SK-N-MC (cell line): Measurements from ENCODE around the gene AKAP6.

ENCODE experiments used
- DNase-seq: peaks from one replicate; pipeline ENCODE4 v3.0.0-alpha.2; 2011; ENCODE audit warnings: low read depth, low spot score
- H3K27ac ChIP-seq: fragments of 200-600 bp; sonication (generic); 2 replicates; pipeline ENCODE4 v1.5.1; 2016; ENCODE audit warnings: mixed run types
- H3K36me3 ChIP-seq: fragments of 200-600 bp; sonication (generic); 2 replicates; pipeline ENCODE4 v1.6.1; 2017; ENCODE audit warnings: antibody characterized with exemption, low read length, mixed read lengths; ENCODE audit not compliant: insufficient read depth
- H3K4me3 ChIP-seq: fragments of 200-600 bp; sonication (generic); 2 replicates; pipeline ENCODE4 v1.5.1; 2016
- H3K9ac ChIP-seq: fragments of 200-600 bp; sonication (generic); 2 replicates; pipeline ENCODE4 v1.8.0; 2017; ENCODE audit warnings: mixed run types, mixed read lengths; ENCODE audit not compliant: insufficient read length
- H3K9me3 ChIP-seq: fragments of 200-600 bp; sonication (generic); 2 replicates; pipeline ENCODE4 v1.6.1; 2017; ENCODE audit warnings: low read depth, mild to moderate bottlenecking, antibody characterized with exemption, low read length, moderate library complexity, mixed read lengths
- EZH2 ChIP-seq: fragments of 200-600 bp; sonication (generic); IDR thresholded peaks from one replicate; pipeline ENCODE4 v1.6.1; 2017; ENCODE audit warnings: antibody characterized with exemption
- FOXP2 ChIP-seq: optimal IDR thresholded peaks from 2 replicates; pipeline ENCODE3; 2011; ENCODE audit warnings: mild to moderate bottlenecking, moderate library complexity; ENCODE audit not compliant: insufficient read depth; ENCODE audit errors: extremely low read length, control extremely low read depth
- POLR2AphosphoS5 ChIP-seq: IDR thresholded peaks from 2 replicates; pipeline ENCODE4 v1.6.1; 2012; ENCODE audit warnings: mild to moderate bottlenecking, low read depth, low read length, borderline replicate concordance

Gene AKAP6

GRCh38 chr14:32434180-32434579 lies 105.1 kb downstream of the AKAP6 start:
- H3K9me3 ChIP-seq: no peaks in the 10 kb centered on the region
- H3K4me3 ChIP-seq: no peak overlapping the region
- no peak overlapping the region for H3K27ac ChIP-seq
- TF ChIP-seq POLR2AphosphoS5 (no peak), FOXP2 (no peak), EZH2 (no peak)
- DNase-seq: no peak
- no peak overlapping the region for H3K9ac ChIP-seq
- H3K36me3 ChIP-seq: no peaks in the 10 kb centered on the region

- no peak for DNase-seq
- Histone ChIP-seq H3K27ac (no peak overlapping the region), H3K9ac (no peak overlapping the region), H3K9me3 (no peaks in the 10 kb centered on the region), H3K36me3 (no peaks in the 10 kb centered on the region), H3K4me3 (no peak overlapping the region)
- no peak for TF ChIP-seq FOXP2
- TF ChIP-seq POLR2AphosphoS5: no peak
- TF ChIP-seq EZH2: no peak
These were observed 105.8 kb downstream of the AKAP6 start for GRCh38 chr14:32434880-32435279.

GRCh38 chr14:32435411-32435810 lies 106.3 kb downstream of the AKAP6 start:
- no peaks in the 10 kb centered on the region for H3K36me3 ChIP-seq
- H3K9ac ChIP-seq: no peak overlapping the region

GRCh38 chr14:32436993-32437392 lies 107.9 kb downstream of the AKAP6 start:
- H3K9me3 ChIP-seq: no peaks in the 10 kb centered on the region
- no peak overlapping the region for H3K9ac ChIP-seq
- H3K27ac ChIP-seq: no peak overlapping the region
- TF ChIP-seq POLR2AphosphoS5: no peak
- TF ChIP-seq EZH2: no peak
- no peak for TF ChIP-seq FOXP2
- no peak for DNase-seq
- H3K36me3 ChIP-seq: no peaks in the 10 kb centered on the region
- no peak overlapping the region for H3K4me3 ChIP-seq

More at GRCh38 chr14:32435411-32435810, 106.3 kb downstream of the AKAP6 start:
- H3K27ac ChIP-seq: no peak overlapping the region
- DNase-seq: no peak
- H3K4me3 ChIP-seq: no peak overlapping the region
- no peak for TF ChIP-seq EZH2
- no peaks in the 10 kb centered on the region for H3K9me3 ChIP-seq

GRCh38 chr14:32438517-32438916 lies 109.4 kb downstream of the AKAP6 start:
- H3K36me3 ChIP-seq: no peaks in the 10 kb centered on the region
- no peak for DNase-seq
- no peaks in the 10 kb centered on the region for H3K9me3 ChIP-seq
- TF ChIP-seq POLR2AphosphoS5: no peak
- no peak for TF ChIP-seq FOXP2
- H3K27ac ChIP-seq: no peak overlapping the region
- no peak overlapping the region for H3K9ac ChIP-seq
- H3K4me3 ChIP-seq: no peak overlapping the region

- DNase-seq: no peak
- no peak overlapping the region for H3K9ac ChIP-seq
- H3K36me3 ChIP-seq: no peaks in the 10 kb centered on the region
- H3K27ac ChIP-seq: no peak overlapping the region
- TF ChIP-seq FOXP2 (no peak), EZH2 (no peak)
- H3K4me3 ChIP-seq: no peak overlapping the region
- H3K9me3 ChIP-seq: no peaks in the 10 kb centered on the region
These were observed 115.0 kb downstream of the AKAP6 start for GRCh38 chr14:32443890-32444661.

- Histone ChIP-seq H3K9ac (no peak overlapping the region), H3K9me3 (no peaks in the 10 kb centered on the region), H3K27ac (no peak overlapping the region), H3K4me3 (no peak overlapping the region), H3K36me3 (no peaks in the 10 kb centered on the region)
- no peak for DNase-seq
- no peak for TF ChIP-seq FOXP2
- TF ChIP-seq POLR2AphosphoS5: no peak
- TF ChIP-seq EZH2: no peak
These were observed 118.3 kb downstream of the AKAP6 start for GRCh38 chr14:32447371-32447770.

- H3K27ac ChIP-seq: no peak overlapping the region
- DNase-seq: no peak
- H3K9ac ChIP-seq: no peak overlapping the region
- no peak overlapping the region for H3K4me3 ChIP-seq
- no peak for TF ChIP-seq POLR2AphosphoS5
- no peak for TF ChIP-seq EZH2
- TF ChIP-seq FOXP2: no peak
- no peaks in the 10 kb centered on the region for H3K9me3 ChIP-seq
- H3K36me3 ChIP-seq: no peaks in the 10 kb centered on the region
These were observed 120.5 kb downstream of the AKAP6 start for GRCh38 chr14:32449648-32450047.
